Lung (tissue), 12 donors: ENCODE measurements around the gene RASSF10. TPM values are rescaled to one million over a fixed set of nuclear protein-coding genes. Genes with fewer than 3 reads are reported as not detected.

Experiments
- ATAC-seq: fragments of 200-7000 bp; cut with Tn5 transposase; one replicate; pipeline ENCODE4 v1.9.1; 2020; ENCODE audit warnings: moderate number of reproducible peaks; ENCODE audit not compliant: insufficient read depth, low FRiP score
- DNase-seq, 3 donors: peaks; one replicate each; pipeline ENCODE4 v3.0.0-alpha.2; 2013 to 2017
- H3K27ac ChIP-seq, 2 donors: one replicate each; pipeline ENCODE4 v1.5.1; 2013; ENCODE audit warnings: mild to moderate bottlenecking in 2 of 2, moderate library complexity in 2 of 2, control low read depth in 1 of 2, inconsistent platforms in 1 of 2, low read depth in 1 of 2, low read length in 1 of 2
- H3K27me3 ChIP-seq, 3 donors: one replicate each; pipeline ENCODE4 v1.5.1; 2013; ENCODE audit warnings: low read length in 2 of 3; ENCODE audit not compliant: control insufficient read depth in 3 of 3, insufficient read depth in 3 of 3
- H3K36me3 ChIP-seq, 4 donors: one replicate each; pipeline ENCODE4 v1.5.1; 2013; ENCODE audit warnings: low read length in 4 of 4, mild to moderate bottlenecking in 1 of 4, moderate library complexity in 1 of 4; ENCODE audit not compliant: control insufficient read depth in 4 of 4, insufficient read depth in 4 of 4
- H3K4me1 ChIP-seq, 5 donors: one replicate each; pipeline ENCODE4 v1.5.1; 2013; ENCODE audit warnings: low read length in 5 of 5, mild to moderate bottlenecking in 2 of 5, moderate library complexity in 1 of 5; ENCODE audit not compliant: control insufficient read depth in 5 of 5, insufficient read depth in 5 of 5
- H3K4me3 ChIP-seq: one replicate; pipeline ENCODE4 v1.5.1; 2013; ENCODE audit warnings: mild to moderate bottlenecking, control low read depth, moderate library complexity
- H3K9ac ChIP-seq, 2 donors: one replicate each; pipeline ENCODE4 v1.5.1; 2013; ENCODE audit warnings: low read length in 2 of 2, control low read depth in 1 of 2; ENCODE audit not compliant: insufficient read depth in 1 of 2
- H3K9me3 ChIP-seq, 4 donors: one replicate each; pipeline ENCODE4 v1.5.1; 2013; ENCODE audit warnings: low read length in 3 of 4, mild to moderate bottlenecking in 1 of 4, moderate library complexity in 1 of 4; ENCODE audit not compliant: control insufficient read depth in 4 of 4, insufficient read depth in 3 of 4
- CTCF ChIP-seq: IDR thresholded peaks from 2 replicates; pipeline ENCODE4 v1.5.1; 2012; ENCODE audit warnings: mild to moderate bottlenecking; ENCODE audit errors: control extremely low read depth, extremely low read depth
- WGBS, 2 donors: extraction: QIAGEN DNeasy Blood & Tissue Kit; methylation state at CpG; one replicate each; pipeline ENCODE4 v1.1.7; 2013; 5-methylcytosine and 5-hydroxymethylcytosine counted together
- polyA plus RNA-seq, 2 donors: library from polyadenylated mRNA; stranded (reverse); fragments of 200-250 nt; gene quantifications; one replicate each; pipeline ENCODE4 v1.2.1, GENCODE V29; 2013
- total RNA-seq, 2 donors: library from RNA; depleted of rRNA in 1 of 2; stranded (reverse); fragments of >200 nt in 1 of 2; gene quantifications; one replicate each; pipeline ENCODE4 v1.2.1, GENCODE V29; 2014 to 2021
- donor health status: control.
- donor health status: control.
- donor health status: Bipolar disorder and iron deficiency.
- donor health status: healthy.
- donor health status: DM: yes; HTN: yes; CAD: no.

Gene RASSF10
- total and polyA plus RNA-seq, 4 donors: 1.7 to 12.2 (median 6.1) TPM

GRCh38 chr11:13054278-13054677 lies 45.2 kb downstream of the RASSF10 start:
- no peak for TF ChIP-seq CTCF
- H3K9me3 ChIP-seq: peaks cover 0 to 2% (median 0%) of the 10 kb centered on the region in 4 donors
- H3K27me3 ChIP-seq: no peaks in the 10 kb centered on the region
- no peak overlapping the region for H3K9ac ChIP-seq
- H3K4me1 ChIP-seq: peaks cover 0 to 4% (median 0%) of the 10 kb centered on the region in 5 donors
- no peaks in the 10 kb centered on the region for H3K36me3 ChIP-seq
- no peak overlapping the region for H3K27ac ChIP-seq
- ATAC-seq (no peak), DNase-seq (no peak)
- WGBS, 2 donors: 85% methylated on average over 3 of the region's 3 CpGs
- H3K4me3 ChIP-seq: no peak overlapping the region

DNA sequence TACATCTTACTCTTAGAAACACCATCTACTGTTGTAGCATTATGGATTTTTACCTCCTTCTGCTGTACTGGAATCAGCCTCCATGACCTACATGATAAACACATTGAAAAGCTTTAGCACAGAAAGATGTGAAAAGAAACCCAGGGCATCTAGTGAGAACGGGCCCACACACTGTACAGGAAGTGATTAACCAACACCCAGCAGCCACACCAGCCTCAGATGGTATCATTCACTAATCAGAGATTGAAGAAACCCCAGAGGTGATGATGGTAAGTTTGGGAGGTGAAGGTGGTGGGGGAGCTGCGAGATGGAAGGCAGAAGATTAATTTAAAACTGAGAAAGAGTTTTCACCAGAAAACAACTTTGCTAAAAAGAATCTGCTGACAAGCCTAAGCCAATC lies 46.1 kb downstream of the RASSF10 start:
- Histone ChIP-seq H3K4me3 (no peak overlapping the region), H3K9me3 (no peaks in the 10 kb centered on the region), H3K27me3 (no peaks in the 10 kb centered on the region), H3K36me3 (no peaks in the 10 kb centered on the region), H3K27ac (no peak overlapping the region), H3K9ac (no peak overlapping the region), H3K4me1 (peaks cover 0 to 4% (median 0%) of the 10 kb centered on the region in 5 donors)
- ATAC-seq (no peak), DNase-seq (no peak)
- WGBS, 2 donors: 37 to 60% methylated on average over 2 of the region's 2 CpGs
- no peak for TF ChIP-seq CTCF

DNA sequence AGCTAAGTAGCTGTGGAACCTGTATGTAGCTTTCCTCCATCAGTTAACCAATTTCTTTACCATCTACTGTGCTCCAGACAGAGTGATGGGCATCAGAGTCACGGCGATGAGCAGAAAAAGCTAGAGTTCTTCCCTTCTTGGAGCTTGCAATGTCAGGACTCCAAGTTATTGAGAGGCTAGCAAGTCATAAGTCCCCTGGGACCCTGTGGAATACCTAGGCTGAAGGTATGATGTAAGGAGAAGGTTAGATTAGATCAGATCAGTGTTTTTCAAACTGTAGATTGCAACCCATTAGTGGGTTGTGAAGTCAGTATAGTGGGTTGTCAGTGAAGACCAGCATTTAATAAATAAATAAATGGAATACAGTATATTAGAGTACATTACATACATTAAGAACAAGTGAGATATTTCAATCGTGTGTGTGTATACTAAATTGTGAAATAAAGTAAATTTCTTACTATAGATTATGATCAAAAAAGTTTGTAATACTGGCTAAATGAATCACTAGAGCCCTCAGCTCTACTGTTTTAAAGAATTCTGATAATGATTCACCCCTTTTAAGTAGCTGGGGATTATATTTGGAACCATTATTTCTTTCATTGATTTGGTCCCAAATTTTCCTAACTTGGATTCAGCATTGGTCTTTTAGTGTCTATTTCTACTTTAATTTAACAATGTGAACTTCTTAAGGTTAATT lies 52.3 kb downstream of the RASSF10 start:
- no peak overlapping the region for H3K4me3 ChIP-seq
- DNase-seq (no peak), ATAC-seq (no peak)
- TF ChIP-seq CTCF: no peak
- 91% methylated on average over 3 of the region's 3 CpGs for WGBS, 2 donors
- no peaks in the 10 kb centered on the region for H3K27me3 ChIP-seq
- peaks cover 0 to 8% (median 0%) of the 10 kb centered on the region in 5 donors for H3K4me1 ChIP-seq
- H3K9me3 ChIP-seq: no peaks in the 10 kb centered on the region
- no peaks in the 10 kb centered on the region for H3K36me3 ChIP-seq
- H3K9ac ChIP-seq: no peak overlapping the region
- no peak overlapping the region for H3K27ac ChIP-seq
